Hepatic stellate cell (primary cell): Measurements from ENCODE around the gene ARAF.
A peak's percentile ranks its signal among the peaks of the same experiment; 100 is the strongest.
"Not testable (repeated sequence)": the region's sequence is repeated elsewhere in the genome, so short reads cannot be mapped to it uniquely, and the experiment has no call there.

Experiments used
- DNase-seq: peaks from one replicate; pipeline ENCODE4 v3.0.0; 2011; ENCODE audit warnings: low spot score

Gene ARAF

GRCh38 chrX:47586043-47586787 is 25.2 kb downstream of the ARAF start:
- DNase-seq: no peak

- DNase-seq: no peak
Measured at GRCh38 chrX:47587091-47587891, 26.3 kb downstream of the ARAF start.

DNA sequence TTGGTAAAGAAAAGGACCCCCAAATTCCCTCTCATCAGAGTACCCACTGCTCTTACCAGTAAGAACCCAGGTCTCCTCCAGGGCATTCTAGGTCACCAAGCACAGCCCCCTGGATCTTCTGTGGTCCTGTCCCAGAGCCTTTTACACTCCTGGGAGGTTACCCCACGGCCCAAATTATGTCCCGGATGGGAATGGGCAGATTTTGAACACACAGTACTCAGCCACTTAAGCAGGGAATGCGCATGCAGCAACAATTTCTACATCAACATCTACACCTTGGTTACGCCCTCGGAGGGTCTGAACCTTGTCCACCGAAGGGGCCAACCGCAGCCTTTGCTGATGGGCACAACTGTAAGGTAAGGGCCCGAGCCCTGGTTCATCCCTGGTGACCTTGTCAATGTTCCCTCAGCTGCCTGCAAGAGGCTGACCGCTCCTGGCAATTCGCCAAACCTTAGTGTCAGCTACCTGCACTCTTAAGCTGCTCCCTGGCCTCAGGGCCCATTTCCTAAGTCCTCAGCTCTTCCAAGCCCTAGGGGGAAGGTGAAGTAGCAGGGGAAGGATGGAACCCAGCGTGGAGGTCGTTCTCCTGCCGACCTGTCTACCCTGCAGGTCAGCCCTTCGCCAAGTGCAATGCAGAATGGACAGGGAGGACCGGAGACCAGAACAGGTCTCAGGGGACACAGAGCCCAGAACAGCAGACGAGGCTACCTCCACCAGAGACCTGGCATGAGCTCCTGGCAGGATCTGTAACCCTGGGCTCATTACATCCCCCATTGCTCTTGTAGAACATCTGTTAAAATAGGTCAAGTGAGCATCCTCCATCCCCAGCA is 27.1 kb downstream of the ARAF start:
- DNase-seq: no peak

GRCh38 chrX:47590984-47591383 is 30.0 kb downstream of the ARAF start:
- DNase-seq: no peak

- DNase-seq: no peak
Measured at GRCh38 chrX:47593522-47593921, 32.5 kb downstream of the ARAF start.

DNA sequence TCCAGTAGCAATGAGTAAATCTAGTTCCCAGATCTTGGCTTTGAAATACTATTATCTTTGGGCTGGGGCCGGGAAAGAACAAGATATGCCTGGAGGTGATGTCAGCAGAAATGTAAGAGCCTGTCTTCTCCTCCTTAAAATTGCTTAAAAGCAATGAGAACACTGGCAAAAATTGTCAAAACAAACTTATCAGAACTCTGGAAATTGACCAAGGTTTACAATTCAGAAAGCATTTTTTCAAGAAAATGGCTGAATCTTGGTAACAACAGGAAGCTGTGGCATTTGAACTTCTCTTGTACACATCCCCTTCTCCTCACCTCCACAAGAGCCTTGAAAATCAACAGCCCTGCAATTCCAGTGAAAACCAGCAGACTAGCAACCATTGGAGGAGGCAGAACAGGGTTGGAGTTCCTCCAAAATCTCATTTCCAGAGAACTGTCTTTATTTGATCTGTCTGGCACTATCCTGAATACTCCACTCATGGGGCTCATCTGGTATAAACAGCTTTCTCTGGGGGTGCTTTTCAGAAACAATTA is 34.8 kb downstream of the ARAF start:
- peak; percentile 53 for DNase-seq

GRCh38 chrX:47596256-47596655 is 35.3 kb downstream of the ARAF start:
- no peak for DNase-seq

DNA sequence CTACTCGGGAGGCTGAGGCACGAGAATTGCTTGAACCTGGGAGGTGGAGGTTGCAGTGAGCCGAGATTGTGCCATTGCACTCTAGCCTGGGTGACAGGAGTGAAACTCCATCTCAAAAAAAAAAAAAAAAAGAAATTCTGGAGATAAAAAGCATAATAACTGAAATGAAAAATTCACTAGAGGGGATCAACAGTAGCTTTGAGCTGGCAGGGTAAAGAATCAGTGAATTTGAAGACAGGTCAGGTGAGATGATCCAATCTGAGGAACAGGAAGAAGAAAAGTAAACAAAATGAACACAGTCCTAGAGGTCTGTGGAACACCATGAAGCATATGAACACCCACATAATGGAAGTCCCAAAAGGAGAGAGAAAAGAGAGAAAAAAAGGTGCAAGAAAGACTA is 36.2 kb downstream of the ARAF start:
- DNase-seq: no peak

DNA sequence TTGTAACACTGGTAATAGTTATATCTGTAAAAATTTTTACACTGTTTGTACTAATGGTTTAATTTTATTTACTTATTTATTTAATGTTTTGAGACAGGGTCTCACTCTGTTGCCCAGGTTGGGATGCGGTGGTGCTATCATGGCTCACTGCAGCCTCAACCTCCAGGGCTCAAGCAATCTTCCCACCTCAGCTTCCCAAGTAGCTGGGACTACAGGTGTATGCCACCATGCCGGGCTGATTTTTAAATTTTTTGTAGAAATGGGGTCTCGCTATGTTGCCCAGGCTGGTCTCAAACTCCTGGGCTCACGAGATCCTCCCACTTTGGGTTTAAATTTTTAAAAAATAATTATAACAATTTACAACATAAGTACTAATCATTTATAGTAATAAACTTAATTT is 42.1 kb downstream of the ARAF start:
- DNase-seq: not testable (repeated sequence)

- DNase-seq: no peak
Measured at GRCh38 chrX:47605024-47605423, 44.0 kb downstream of the ARAF start.

- no peak for DNase-seq
Measured at GRCh38 chrX:47607091-47607490, 46.1 kb downstream of the ARAF start.

DNA sequence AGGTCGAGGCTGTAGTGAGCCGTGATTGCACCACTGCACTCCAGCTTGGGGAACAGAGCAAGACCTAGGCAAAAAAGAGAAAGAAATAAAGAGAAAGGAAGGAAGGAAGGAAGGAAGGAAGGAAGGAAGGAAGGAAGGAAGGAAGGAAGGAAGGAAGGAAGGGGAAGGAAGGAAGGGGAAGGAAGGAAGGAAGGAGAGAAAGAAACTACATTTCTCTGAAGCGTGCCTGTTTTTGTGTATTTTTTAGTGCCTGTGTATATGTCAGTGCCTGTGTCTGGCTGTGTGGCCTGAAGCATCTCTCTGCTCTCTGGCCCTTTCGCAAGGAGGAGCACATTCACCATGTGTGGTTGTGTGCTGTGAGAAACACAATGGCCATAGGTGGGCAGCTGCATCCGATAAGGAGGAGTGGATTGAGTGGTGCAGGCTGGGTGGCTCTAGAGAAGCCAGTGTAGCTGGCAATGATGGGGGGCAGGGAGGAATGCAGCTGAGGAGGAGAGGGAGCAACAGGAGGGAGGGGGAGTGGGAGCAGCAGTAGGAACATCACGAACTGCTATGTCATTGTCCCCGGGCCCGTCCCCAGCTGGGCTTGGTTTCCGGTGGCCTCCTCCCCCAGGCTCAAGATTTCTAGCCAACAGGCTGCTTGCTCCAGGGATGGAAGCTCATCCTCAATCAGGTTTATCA is 47.3 kb downstream of the ARAF start:
- no peak for DNase-seq

GRCh38 chrX:47610511-47610910 is 49.5 kb downstream of the ARAF start:
- DNase-seq: no peak

DNA sequence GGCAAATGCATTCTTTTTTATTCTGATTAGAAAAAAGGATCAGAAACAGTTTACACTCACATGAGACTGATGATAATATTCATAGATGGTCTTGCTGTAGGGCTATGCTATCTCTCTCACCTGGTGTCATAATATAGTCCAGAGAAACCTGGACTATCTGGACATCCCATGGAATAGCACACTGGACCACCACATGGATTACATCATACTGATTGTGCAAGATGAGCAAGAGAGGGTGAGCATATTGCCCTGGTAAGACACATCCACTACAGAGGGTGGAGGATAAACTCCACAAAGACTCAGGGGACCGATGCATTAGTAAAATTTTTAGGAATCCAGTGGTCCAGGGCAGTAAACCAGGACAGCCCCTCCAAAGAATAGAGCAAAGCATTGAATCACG is 50.5 kb downstream of the ARAF start:
- DNase-seq: no peak

DNA sequence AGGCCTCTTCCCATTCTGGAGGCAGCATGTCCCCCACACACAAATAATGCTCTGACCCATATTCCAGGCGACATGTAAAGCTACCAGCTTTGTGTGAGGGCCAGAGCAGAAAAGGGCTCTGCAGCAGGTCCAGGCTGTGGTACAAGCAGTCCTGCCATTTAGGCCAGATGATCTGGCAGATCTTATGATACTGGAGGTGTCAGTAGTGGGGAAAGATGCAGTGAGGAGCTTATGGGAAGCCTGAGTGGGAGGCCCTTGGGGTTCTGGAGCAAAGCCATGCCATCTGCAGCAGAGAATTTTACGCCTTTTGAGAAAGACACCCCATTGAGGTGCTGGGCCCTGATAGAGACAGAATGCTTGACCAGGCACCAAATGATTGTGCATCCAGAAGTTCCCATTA is 50.9 kb downstream of the ARAF start:
- DNase-seq: no peak

GRCh38 chrX:47612418-47612817 is 51.4 kb downstream of the ARAF start:
- DNase-seq: no peak

DNA sequence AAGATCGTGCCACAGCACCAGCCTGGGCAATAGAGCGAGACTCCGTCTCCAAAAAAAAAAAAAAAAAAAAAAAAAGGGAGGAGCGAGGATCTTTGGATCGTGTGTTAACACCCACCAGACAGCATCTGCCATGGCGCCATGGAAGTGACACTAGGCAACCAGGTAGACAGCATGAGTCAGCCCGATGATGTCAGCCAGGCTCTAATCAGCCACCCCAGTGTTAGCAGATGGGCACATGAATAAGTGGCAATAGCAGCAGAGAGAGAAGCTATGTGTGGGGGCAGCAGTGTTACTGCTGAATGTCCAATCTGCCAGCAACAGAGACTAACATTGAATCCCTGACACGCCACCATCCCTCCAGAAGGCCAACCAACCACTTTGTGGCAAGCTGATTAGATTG is 52.1 kb downstream of the ARAF start:
- DNase-seq: no peak

DNA sequence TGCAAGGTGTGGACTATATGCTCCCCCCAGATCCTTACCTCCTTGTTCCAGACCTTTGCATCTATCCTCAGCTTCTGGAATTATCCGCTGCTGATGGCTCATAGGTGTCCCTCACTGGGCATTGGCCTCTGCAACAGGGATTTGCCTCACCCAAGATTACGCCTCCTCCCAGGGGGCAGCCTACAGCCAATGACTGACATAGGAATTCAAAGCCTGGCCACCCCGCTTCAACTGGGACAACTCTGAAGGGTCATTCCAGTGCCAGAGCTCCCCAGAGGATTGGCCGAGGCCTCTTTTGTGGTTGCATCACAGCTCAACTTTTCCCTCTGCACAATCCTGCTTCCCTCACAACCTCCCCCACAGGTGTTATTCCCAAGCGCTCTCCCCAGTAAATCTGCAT is 53.6 kb downstream of the ARAF start:
- DNase-seq: no peak

DNA sequence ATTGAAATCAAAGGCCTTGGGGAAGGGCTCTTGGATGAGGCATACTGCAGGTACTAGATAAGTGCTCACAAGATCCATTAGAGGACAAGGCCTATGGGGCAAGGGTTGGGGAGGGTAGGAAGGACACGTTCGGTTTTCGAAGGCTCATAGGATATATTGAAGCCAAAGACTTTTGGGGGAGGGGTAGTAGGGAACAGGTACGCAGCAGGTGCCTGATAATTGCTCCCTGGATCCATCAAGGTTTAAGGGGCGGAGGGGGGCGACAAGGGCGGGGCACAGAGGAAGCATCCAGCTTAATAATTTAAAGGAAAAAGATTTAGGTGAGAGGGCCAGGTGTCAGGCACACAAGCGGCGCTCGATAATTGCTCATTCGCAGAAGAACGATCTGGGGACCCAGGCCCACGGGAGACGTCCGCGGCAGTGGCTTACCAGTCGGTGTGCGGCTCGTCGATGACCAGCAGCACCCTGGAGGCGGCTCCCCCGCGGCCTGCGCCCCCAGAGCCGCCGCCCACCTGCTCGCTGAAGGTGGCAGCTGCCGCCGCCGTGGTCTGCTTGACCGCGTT is 58.0 kb downstream of the ARAF start:
- no peak for DNase-seq

- peak; percentile 86 for DNase-seq
Measured at GRCh38 chrX:47619486-47620302, 58.7 kb downstream of the ARAF start, which contains the start of gene SYN1. Gene SYN1 (minus strand): TSS chrX:47619857. CDS start chrX:47619728, 129 bp downstream.

- no peak for DNase-seq
Measured at GRCh38 chrX:47620303-47620685, 59.3 kb downstream of the ARAF start.
